Stimulated activated CD8-positive, alpha-beta memory T cell treated with anti-CD3 and anti-CD28 coated beads, Interleukin-12 subunit alpha, Interleukin-12 subunit beta, amount 100 ng/mL, for 24 hours (primary cell): ENCODE measurements around the gene SFT2D3.
"Not testable (repeated sequence)": the region's sequence is repeated elsewhere in the genome, so short reads cannot be mapped to it uniquely, and the experiment has no call there.

Experiments
- DNase-seq: peaks from one replicate; pipeline ENCODE4 v3.0.0-alpha.2; 2020; ENCODE audit errors: extremely low read depth

The SFT2D3 gene

GRCh38 chr2:127743477-127744026, 42.3 kb downstream of the SFT2D3 start:
- no peak for DNase-seq

- DNase-seq = no peak
Measured at GRCh38 chr2:127747621-127748020, 46.3 kb downstream of the SFT2D3 start.

DNA sequence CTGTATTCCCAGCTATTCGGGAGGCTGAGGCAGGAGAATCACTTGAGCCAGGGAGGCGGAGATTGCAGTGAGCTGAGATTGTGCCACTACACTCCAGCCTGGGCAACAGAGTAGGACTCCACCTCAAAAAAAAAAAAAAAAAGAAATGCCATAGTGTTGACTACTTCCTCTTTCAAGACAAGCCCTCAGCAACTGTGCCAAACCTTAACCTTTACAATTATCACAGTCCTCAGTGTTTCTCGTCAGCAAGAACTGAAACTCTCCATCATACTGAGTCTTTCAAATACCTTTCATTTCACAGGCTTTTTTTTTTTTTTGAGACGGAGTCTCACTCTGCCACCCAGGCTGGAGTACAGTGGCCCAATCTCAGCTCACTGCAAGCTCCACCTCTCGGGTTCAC, 48.2 kb downstream of the SFT2D3 start:
- DNase-seq = not testable (repeated sequence)

GRCh38 chr2:127753374-127753773, 52.1 kb downstream of the SFT2D3 start:
- DNase-seq = no peak

DNA sequence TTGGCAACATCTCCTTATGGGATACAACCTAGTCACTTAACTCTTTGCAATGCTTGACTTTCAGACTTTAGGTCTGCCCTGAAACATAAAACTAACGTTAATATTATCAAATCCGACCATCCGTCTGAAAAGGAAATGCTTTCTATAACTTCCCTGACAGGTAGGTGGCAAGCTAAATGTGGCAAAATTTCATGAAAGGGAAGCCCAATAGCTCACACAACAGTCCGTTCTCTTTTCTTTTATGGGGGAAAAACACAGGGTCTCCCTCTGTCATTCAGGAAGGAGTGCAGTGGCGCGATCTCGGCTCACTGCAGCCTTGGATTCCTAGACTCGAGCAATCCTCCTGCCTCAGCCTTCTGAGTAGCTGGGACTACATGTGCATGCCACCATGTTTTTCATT, 52.9 kb downstream of the SFT2D3 start:
- no peak for DNase-seq
